GM06990 (cell line): ENCODE results near the gene RARS2.
"Not testable (repeated sequence)": the region's sequence is repeated elsewhere in the genome, so short reads cannot be mapped to it uniquely, and the experiment has no call there.

Source experiments
- DNase-seq: peaks from one replicate; pipeline ENCODE4 v3.0.0-alpha.2; 2011; ENCODE audit not compliant: insufficient read length; ENCODE audit errors: extremely low read depth
- H3K27me3 ChIP-seq: replicated peaks from 2 replicates; pipeline ENCODE4 v1.6.0; 2011; ENCODE audit warnings: low read length; ENCODE audit not compliant: control insufficient read depth, insufficient read depth
- H3K36me3 ChIP-seq: 2 replicates; pipeline ENCODE4 v1.5.1; 2011; ENCODE audit warnings: low read length; ENCODE audit not compliant: control insufficient read depth, insufficient read depth
- H3K4me3 ChIP-seq: replicated peaks from 2 replicates; pipeline ENCODE4 v1.5.1; 2011; ENCODE audit warnings: low read depth, mild to moderate bottlenecking, control low read depth, low read length
- TF ChIP-seq, protein P1 (sequence below): IDR thresholded peaks from 2 replicates; pipeline ENCODE4 v1.5.1; 2011; ENCODE audit warnings: low read length, control low read depth, mild to moderate bottlenecking, inconsistent platforms; ENCODE audit not compliant: insufficient read depth, poor library complexity, severe bottlenecking

Gene RARS2

DNA sequence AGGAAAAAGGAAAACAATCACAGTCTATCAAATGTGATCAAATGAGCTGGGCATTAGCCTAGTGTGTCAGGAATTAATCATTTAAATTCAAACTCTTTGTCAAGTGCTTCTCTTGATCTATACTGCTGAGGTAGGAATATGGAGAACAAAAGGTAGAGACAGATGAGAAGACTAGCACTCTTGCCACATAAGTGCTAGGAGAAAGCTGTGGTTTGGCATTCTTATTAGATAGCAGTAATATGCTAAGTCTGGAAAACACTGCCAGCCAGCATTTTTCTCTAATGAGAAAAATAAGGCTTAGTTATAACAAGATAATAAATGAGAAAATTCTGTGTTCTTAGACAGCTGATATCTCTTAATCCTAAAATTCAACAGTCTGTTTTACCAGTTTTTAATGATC lies 39.1 kb upstream of the RARS2 start:
- Histone ChIP-seq H3K27me3 (no peaks in the 10 kb centered on the region), H3K4me3 (no peak overlapping the region), H3K36me3 (no peaks in the 10 kb centered on the region)
- TF ChIP-seq, protein P1, sequence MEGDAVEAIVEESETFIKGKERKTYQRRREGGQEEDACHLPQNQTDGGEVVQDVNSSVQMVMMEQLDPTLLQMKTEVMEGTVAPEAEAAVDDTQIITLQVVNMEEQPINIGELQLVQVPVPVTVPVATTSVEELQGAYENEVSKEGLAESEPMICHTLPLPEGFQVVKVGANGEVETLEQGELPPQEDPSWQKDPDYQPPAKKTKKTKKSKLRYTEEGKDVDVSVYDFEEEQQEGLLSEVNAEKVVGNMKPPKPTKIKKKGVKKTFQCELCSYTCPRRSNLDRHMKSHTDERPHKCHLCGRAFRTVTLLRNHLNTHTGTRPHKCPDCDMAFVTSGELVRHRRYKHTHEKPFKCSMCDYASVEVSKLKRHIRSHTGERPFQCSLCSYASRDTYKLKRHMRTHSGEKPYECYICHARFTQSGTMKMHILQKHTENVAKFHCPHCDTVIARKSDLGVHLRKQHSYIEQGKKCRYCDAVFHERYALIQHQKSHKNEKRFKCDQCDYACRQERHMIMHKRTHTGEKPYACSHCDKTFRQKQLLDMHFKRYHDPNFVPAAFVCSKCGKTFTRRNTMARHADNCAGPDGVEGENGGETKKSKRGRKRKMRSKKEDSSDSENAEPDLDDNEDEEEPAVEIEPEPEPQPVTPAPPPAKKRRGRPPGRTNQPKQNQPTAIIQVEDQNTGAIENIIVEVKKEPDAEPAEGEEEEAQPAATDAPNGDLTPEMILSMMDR, result no peak
- no peak for DNase-seq

GRCh38 chr6:87628424-87628823 lies 38.6 kb upstream of the RARS2 start:
- no peaks in the 10 kb centered on the region for H3K36me3 ChIP-seq
- DNase-seq, result peak; percentile 15
- no peak overlapping the region for H3K4me3 ChIP-seq
- TF ChIP-seq, protein P1, result no peak
- H3K27me3 ChIP-seq, result no peaks in the 10 kb centered on the region

DNA sequence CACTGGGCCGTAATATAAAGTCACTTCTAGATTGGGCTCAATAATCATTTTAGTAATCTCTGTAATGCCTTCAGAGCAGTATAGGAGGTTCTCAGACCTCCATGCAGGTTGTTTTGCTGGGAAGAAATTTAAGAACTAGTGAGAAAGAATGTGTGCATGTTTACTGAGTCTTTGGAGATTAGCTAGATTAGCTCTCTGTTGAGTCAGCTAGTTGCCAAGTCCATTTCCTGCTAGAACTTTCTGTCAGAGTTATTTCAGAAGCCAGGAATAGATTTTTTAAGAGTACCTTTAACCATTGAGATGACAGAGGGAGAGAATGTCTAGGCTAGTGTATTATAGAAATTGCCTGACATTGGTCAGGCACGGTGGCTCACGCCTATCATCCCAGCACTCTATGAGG lies 33.5 kb upstream of the RARS2 start:
- DNase-seq, result no peak
- H3K4me3 ChIP-seq, result no peak overlapping the region
- no peaks in the 10 kb centered on the region for H3K27me3 ChIP-seq
- TF ChIP-seq, protein P1, result no peak
- no peaks in the 10 kb centered on the region for H3K36me3 ChIP-seq

DNA sequence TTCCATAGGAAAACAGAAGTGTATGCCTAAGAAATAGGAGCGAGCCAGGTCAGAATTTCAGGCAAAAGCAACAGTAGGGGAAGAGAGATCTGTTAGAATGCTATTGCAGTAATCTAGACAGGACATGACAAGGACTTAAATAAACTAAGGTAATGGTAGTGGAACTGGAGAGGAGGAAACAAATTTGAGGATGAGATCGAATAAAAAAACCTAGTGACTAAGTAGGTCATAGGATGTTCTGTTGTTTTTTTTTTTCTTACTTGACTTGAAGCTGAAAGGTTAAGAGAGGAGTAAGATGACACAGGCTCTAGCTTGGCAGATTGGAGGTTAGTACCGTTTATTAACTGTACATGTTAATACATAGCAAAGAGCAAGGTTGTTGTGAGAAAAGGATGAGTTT lies 28.7 kb upstream of the RARS2 start:
- TF ChIP-seq, protein P1, result no peak
- no peaks in the 10 kb centered on the region for H3K27me3 ChIP-seq
- no peak for DNase-seq
- H3K4me3 ChIP-seq, result no peak overlapping the region
- peaks cover 4% of the 10 kb centered on the region; the same call in 1 of the 2 replicates for H3K36me3 ChIP-seq

DNA sequence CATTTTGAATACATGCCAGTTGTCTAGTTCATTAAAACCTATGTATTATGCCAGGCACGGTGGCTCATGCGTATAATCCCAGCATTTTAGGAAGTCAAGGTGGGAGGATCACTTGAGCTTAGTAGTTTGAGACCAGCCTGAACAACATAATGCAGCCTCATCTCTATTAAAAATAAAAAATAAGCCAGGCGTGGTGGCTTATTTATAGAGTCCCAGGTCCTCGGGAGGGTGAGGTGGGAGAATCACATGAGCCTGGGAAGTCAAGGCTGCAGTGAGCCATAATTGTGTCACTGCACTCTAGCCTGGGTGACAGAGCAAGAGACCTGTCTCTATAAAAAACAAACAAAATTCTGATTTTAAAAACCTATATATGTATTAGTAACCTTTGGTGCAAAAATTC lies 27.6 kb upstream of the RARS2 start:
- H3K4me3 ChIP-seq, result no peak overlapping the region
- no peak for DNase-seq
- H3K36me3 ChIP-seq, result peaks cover 5% of the 10 kb centered on the region; the same call in 1 of the 2 replicates
- no peaks in the 10 kb centered on the region for H3K27me3 ChIP-seq
- TF ChIP-seq, protein P1, result no peak

DNA sequence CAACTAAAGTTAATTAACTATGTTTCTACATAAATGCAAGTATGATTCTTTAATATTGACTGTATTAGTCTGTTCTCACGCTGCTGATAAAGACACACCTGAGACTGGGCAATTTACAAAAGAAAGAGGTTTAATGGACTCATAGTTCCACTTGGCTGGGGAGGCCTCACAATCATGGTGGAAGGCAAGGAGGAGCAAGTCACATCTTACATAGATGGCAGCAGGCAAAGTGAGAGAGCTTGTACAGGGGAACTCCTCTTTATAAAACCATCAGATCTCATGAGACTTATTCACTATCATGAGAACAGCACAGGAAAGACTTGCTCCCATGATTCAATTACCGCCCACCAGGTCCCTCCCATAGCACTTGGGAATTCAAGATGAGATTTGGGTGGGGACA lies 23.2 kb upstream of the RARS2 start:
- H3K4me3 ChIP-seq, H3K36me3 ChIP-seq, DNase-seq, H3K27me3 ChIP-seq: not testable (repeated sequence)
